ENCODE data around the gene ARHGAP22. TPM values are rescaled to one million over a fixed set of nuclear protein-coding genes. Genes with fewer than 3 reads are reported as not detected.

ARHGAP22 gene
- total and polyA plus RNA-seq, 2 donors (not counting 1 experiment from before 2014, with no cell fraction given): 10.4 to 75.5 TPM

DNA sequence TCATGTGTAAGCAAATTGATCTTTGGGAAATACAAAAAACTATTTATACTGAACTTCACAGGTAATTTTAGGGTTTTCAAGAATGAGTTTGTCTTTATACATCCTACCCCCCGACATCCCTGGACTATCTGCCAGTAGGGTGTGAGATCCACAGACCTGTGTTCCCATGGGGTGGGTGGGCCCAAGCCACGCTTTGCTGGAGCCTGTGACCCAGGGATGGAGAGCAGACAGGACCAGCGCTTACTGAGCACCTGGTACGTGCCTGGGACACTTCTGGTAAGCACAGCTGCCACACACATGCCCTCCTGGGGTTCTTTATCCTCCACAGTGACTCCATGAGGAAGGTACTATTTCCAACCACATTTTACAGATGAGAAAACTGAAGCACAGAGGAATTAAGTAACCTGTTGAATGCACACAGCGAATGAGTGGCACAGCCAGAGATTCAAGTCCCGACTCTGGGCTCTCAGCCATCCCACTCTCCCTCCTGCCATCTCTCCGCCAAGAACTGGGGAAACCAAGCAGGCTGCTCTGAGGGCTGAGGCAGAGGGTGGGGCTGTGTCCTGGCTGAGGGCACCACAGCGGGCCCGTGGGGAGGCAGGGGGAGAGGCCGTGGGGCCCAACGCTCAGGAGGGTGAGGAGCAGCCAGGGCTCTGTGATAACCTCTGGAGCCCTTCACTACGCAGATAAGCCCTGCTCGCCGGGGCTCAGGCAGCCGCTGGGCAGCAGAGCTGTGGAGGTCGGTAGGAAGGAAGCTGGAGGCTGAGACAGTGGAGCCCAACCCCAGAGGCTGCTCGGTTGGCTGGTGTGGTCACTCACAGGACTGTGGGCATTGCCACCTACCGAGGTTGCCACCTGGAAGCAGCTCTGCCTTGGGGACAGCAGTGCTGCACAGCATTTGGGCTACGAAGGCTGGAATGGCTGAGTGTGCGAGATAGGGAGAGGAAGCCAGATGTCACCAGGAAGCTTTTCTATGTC, 124.2 kb downstream of the ARHGAP22 start:
- no peak overlapping the region for H3K9ac ChIP-seq (ENCODE audit: insufficient read depth, low read length)
- peaks cover 36% of the 10 kb centered on the region for H3K79me2 ChIP-seq (ENCODE audit: control insufficient read depth, insufficient read depth, low read length)
- H4K20me1 ChIP-seq (ENCODE audit: control insufficient read depth, extremely low read depth, insufficient read depth, low read length): no peaks in the 10 kb centered on the region
- no peak overlapping the region for H3K4me2 ChIP-seq (ENCODE audit: extremely low read depth, insufficient read depth, low read length)
- no peak overlapping the region for H3K4me3 ChIP-seq (replicated peaks in 1 of 4; ENCODE audit: control extremely low read depth in 1 of 4, insufficient read depth in 1 of 4, low read depth in 3 of 4, low read length in 4 of 4)
- no peak for TF ChIP-seq EZH2 (IDR thresholded peaks at IDR 0.05; ENCODE audit: low read length, missing control alignments)
- TF ChIP-seq, protein P1, sequence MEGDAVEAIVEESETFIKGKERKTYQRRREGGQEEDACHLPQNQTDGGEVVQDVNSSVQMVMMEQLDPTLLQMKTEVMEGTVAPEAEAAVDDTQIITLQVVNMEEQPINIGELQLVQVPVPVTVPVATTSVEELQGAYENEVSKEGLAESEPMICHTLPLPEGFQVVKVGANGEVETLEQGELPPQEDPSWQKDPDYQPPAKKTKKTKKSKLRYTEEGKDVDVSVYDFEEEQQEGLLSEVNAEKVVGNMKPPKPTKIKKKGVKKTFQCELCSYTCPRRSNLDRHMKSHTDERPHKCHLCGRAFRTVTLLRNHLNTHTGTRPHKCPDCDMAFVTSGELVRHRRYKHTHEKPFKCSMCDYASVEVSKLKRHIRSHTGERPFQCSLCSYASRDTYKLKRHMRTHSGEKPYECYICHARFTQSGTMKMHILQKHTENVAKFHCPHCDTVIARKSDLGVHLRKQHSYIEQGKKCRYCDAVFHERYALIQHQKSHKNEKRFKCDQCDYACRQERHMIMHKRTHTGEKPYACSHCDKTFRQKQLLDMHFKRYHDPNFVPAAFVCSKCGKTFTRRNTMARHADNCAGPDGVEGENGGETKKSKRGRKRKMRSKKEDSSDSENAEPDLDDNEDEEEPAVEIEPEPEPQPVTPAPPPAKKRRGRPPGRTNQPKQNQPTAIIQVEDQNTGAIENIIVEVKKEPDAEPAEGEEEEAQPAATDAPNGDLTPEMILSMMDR (conservative IDR thresholded peaks at IDR 0.05 in 1 of 2, IDR thresholded peaks at IDR 0.05 in 1 of 2; ENCODE audit: low read depth in 1 of 2, low read length in 2 of 2): no peak
- DNase-seq (ENCODE audit: low read depth in 2 of 2): peak in 1 of 2 donors; percentile 15
- H3K4me1 ChIP-seq (ENCODE audit: control insufficient read depth, extremely low read depth, insufficient read depth, low read length): no peaks in the 10 kb centered on the region
- H3K27ac ChIP-seq (ENCODE audit: insufficient read depth, low read length): no peak overlapping the region
- no peak overlapping the region for H2AFZ ChIP-seq (ENCODE audit: low read length)
- H3K36me3 ChIP-seq (ENCODE audit: control insufficient read depth, insufficient read depth, low read length): peaks cover 7% of the 10 kb centered on the region
- H3K27me3 ChIP-seq (ENCODE audit: control insufficient read depth, insufficient read depth, low read length): no peaks in the 10 kb centered on the region
- no peaks in the 10 kb centered on the region for H3K9me3 ChIP-seq (ENCODE audit: control insufficient read depth, insufficient read depth, low read depth, low read length)

DNA sequence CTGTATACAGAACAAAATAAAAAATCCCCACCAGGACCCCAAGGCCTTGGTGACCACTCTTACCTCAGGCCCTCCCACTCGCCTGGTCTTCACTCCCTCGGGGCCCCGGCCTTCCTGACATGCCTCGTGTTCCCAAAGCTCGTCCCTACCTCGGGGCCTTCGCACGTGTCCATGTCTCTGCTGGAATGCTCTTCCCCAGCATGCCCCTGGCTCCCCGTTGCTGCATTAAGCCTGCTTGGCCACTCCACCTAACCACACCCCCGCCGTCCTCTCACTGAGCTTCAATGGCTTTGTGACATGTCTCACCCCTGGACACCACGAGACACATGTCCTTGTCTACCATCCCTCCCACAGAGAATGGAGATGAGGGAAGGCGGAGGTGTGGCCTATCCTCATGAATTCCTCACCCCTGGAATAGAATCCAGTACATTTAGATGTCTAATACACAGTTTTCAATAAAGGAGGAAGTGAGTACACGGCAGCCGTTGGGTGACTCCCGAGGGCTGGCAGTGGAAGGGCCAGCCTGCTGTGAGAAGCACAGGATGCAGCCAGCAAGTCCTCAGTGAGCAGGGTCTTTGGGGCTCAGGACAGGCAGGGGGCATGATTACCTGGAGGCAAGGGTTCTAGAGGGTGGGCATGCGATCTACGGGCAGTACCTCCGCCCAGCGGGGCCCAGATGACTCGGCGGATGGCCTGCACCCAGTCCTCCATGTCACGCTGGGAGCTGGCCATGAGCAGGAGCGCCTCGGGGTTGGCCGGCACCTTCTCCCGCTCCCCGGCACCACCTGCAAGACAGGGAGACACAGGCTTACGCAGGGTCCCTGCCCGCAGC, 125.7 kb downstream of the ARHGAP22 start:
- Histone ChIP-seq H3K27me3 (ENCODE audit: control insufficient read depth, insufficient read depth, low read length) (no peaks in the 10 kb centered on the region), H3K4me3 (replicated peaks in 1 of 4; ENCODE audit: control extremely low read depth in 1 of 4, insufficient read depth in 1 of 4, low read depth in 3 of 4, low read length in 4 of 4) (no peak overlapping the region), H3K4me2 (ENCODE audit: extremely low read depth, insufficient read depth, low read length) (no peak overlapping the region), H2AFZ (ENCODE audit: low read length) (no peak overlapping the region), H4K20me1 (ENCODE audit: control insufficient read depth, extremely low read depth, insufficient read depth, low read length) (no peaks in the 10 kb centered on the region), H3K79me2 (ENCODE audit: control insufficient read depth, insufficient read depth, low read length) (peaks cover 39% of the 10 kb centered on the region), H3K9me3 (ENCODE audit: control insufficient read depth, insufficient read depth, low read depth, low read length) (no peaks in the 10 kb centered on the region), H3K27ac (ENCODE audit: insufficient read depth, low read length) (no peak overlapping the region), H3K36me3 (ENCODE audit: control insufficient read depth, insufficient read depth, low read length) (peaks cover 8% of the 10 kb centered on the region), H3K4me1 (ENCODE audit: control insufficient read depth, extremely low read depth, insufficient read depth, low read length) (no peaks in the 10 kb centered on the region), H3K9ac (ENCODE audit: insufficient read depth, low read length) (no peak overlapping the region)
- no peak for DNase-seq (ENCODE audit: low read depth in 2 of 2)
- TF ChIP-seq, protein P1 (conservative IDR thresholded peaks at IDR 0.05 in 1 of 2, IDR thresholded peaks at IDR 0.05 in 1 of 2; ENCODE audit: low read depth in 1 of 2, low read length in 2 of 2): no peak
- TF ChIP-seq EZH2 (IDR thresholded peaks at IDR 0.05; ENCODE audit: low read length, missing control alignments): no peak

DNA sequence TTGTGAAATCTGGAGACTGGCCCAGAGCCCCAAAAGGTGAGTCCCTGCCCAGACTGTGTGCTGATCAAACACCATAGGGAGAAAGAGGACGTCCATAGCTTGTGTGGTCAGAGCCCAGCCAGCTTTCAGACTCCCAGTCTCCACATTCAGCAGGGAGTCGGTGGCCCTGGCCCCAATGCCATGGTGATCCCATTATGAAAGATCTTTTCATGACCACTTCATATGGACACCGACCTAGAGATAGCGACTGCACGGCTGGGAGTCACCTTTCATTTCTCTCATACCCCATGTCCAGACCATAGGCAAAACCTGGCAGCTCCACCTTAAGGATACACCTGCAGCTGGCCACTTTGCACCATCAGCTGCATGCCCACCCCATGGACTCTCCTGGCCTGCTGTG, 126.4 kb downstream of the ARHGAP22 start:
- Histone ChIP-seq H3K4me3 (replicated peaks in 1 of 4; ENCODE audit: control extremely low read depth in 1 of 4, insufficient read depth in 1 of 4, low read depth in 3 of 4, low read length in 4 of 4) (no peak overlapping the region), H2AFZ (ENCODE audit: low read length) (no peak overlapping the region), H3K4me1 (ENCODE audit: control insufficient read depth, extremely low read depth, insufficient read depth, low read length) (no peaks in the 10 kb centered on the region), H3K4me2 (ENCODE audit: extremely low read depth, insufficient read depth, low read length) (no peak overlapping the region), H3K27ac (ENCODE audit: insufficient read depth, low read length) (no peak overlapping the region), H3K9me3 (ENCODE audit: control insufficient read depth, insufficient read depth, low read depth, low read length) (no peaks in the 10 kb centered on the region), H4K20me1 (ENCODE audit: control insufficient read depth, extremely low read depth, insufficient read depth, low read length) (no peaks in the 10 kb centered on the region), H3K9ac (ENCODE audit: insufficient read depth, low read length) (no peak overlapping the region), H3K79me2 (ENCODE audit: control insufficient read depth, insufficient read depth, low read length) (peaks cover 43% of the 10 kb centered on the region), H3K27me3 (ENCODE audit: control insufficient read depth, insufficient read depth, low read length) (no peaks in the 10 kb centered on the region), H3K36me3 (ENCODE audit: control insufficient read depth, insufficient read depth, low read length) (peaks cover 8% of the 10 kb centered on the region)
- TF ChIP-seq, protein P1 (conservative IDR thresholded peaks at IDR 0.05 in 1 of 2, IDR thresholded peaks at IDR 0.05 in 1 of 2; ENCODE audit: low read depth in 1 of 2, low read length in 2 of 2): no peak
- no peak for TF ChIP-seq EZH2 (IDR thresholded peaks at IDR 0.05; ENCODE audit: low read length, missing control alignments)
- no peak for DNase-seq (ENCODE audit: low read depth in 2 of 2)
